H1 (cell line): ENCODE results near the gene DGKH. TPM values are rescaled to one million over a fixed set of nuclear protein-coding genes. Genes with fewer than 3 reads are reported as not detected.

Experiments
- CHD2 ChIP-seq: IDR thresholded peaks from 2 replicates; pipeline ENCODE4 v1.6.1; 2012; ENCODE audit warnings: low read length, improper control_type of control experiment
- TAF7 ChIP-seq: optimal IDR thresholded peaks from 2 replicates; pipeline ENCODE3; 2011; ENCODE audit warnings: low read depth, mild to moderate bottlenecking, inconsistent platforms, low read length, moderate library complexity, borderline replicate concordance
- polyA plus RNA-seq, 7 experiments: library from polyadenylated mRNA; depleted of rRNA in 3 of 7; stranded (reverse) in 5 of 7; unstranded in 2 of 7; fragments of >200 nt in 5 of 7; fragments of 200-250 nt in 2 of 7; gene quantifications; 1 replicate in 5 of 7; 2 replicates in 1 of 7; 4 replicates in 1 of 7; pipeline versions ENCODE4 v1.2.1 to v1.2.3, GENCODE V29; 2011 to 2013; ENCODE audit warnings: missing spikeins in 2 of 7, mixed read lengths in 2 of 7
- total RNA-seq: library from RNA; stranded (reverse); fragmentation: NEBNext Ultra II Directional; extraction: Animal tissue kit (Norgen Biotek cat#: 25700); gene quantifications from 2 replicates; pipeline ENCODE4 v1.2.1, GENCODE V29; 2021
- TF ChIP-seq, protein P1 (sequence below): IDR thresholded peaks from 2 replicates; pipeline ENCODE4 v1.6.1; 2011; ENCODE audit warnings: low read depth, mild to moderate bottlenecking, low read length; ENCODE audit not compliant: insufficient read depth

Gene DGKH
- total and polyA plus RNA-seq, 2 of the 8 experiments (the other 6 are each of a cell fraction or from before 2014, with no cell fraction given) = 2.1 to 7.9 TPM

- TF ChIP-seq TAF7 = no peak
- TF ChIP-seq CHD2 = no peak
- TF ChIP-seq, protein P1, sequence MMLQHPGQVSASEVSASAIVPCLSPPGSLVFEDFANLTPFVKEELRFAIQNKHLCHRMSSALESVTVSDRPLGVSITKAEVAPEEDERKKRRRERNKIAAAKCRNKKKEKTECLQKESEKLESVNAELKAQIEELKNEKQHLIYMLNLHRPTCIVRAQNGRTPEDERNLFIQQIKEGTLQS = no peak
Observed at GRCh38 chr13:42048684-42049453, 421 bp downstream of the DGKH start (continued).
